HG03159 (cell line): ENCODE results near the gene NPHP3.
"Not testable (repeated sequence)": the region's sequence is repeated elsewhere in the genome, so short reads cannot be mapped to it uniquely, and the experiment has no call there.

Experiments
- ATAC-seq: cut with Tn5 transposase; IDR thresholded peaks from one replicate; pipeline ENCODE4 v1.9.1; 2021; ENCODE audit warnings: mild to moderate bottlenecking, moderate library complexity; ENCODE audit not compliant: unreplicated experiment

The NPHP3 gene

DNA sequence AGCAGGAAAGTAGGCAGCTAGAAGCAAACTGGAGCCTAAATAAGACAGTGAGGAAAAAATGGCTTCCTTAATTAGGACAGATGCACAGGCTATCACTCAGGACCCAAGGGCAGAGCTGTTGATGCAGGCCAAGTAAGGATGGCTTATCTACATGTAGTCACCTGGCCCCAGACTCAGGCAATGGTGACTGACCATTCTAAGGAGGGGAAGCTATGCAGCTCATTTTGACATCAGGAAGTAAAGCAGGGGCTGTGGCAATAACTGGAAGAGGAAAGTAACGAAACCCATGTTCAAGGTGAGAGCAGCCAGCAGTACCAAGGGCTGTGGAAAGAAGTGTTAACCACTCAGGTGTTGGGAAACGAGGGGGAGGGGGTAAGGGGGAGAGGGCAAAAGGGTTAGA, 78.8 kb downstream of the NPHP3 start:
- ATAC-seq: no peak

DNA sequence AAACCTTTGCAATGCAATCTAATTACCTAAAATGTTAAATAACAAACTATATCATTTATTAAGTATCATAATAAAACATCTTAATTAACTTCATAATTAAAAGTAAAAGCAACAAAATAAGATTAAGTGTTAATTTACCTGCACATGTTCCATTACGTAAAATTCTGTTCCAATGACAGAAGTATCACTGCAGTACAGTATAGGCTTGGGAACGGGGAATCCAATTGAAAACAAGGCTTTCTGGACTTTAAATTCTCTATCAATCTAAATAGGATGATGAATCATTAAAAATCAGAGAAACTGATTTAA, 79.7 kb downstream of the NPHP3 start:
- no peak for ATAC-seq

DNA sequence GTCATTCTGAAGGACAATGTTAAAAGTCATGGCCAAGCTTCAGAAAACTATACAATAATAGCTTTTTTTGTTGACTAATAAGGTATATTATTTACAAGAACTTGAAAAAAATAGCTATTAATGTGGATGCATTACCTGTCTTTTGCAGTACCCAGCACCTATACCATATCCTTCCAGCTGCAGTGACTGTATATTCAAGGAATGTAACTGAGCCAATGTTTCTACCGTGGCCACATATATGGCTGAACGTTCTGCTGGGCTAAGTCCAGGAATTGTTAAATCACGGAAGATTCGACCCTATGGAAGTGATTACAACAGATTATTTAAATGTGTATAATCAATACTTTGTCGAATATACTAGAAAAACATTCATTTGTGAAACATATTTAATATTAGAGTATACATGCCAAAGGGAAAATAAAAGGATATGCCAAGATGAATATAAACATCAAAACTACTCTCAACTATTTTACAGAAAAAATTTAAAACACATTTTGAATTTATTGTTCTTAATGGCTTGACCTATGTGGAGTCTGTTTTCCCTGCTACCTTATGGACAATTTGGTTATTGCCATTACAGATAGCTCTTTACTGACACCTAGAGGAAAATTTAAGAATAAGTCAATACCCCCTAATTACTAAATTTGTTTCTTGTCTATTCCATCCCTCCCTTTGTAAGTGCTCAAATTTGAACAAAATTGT, 80.2 kb downstream of the NPHP3 start:
- ATAC-seq: no peak

DNA sequence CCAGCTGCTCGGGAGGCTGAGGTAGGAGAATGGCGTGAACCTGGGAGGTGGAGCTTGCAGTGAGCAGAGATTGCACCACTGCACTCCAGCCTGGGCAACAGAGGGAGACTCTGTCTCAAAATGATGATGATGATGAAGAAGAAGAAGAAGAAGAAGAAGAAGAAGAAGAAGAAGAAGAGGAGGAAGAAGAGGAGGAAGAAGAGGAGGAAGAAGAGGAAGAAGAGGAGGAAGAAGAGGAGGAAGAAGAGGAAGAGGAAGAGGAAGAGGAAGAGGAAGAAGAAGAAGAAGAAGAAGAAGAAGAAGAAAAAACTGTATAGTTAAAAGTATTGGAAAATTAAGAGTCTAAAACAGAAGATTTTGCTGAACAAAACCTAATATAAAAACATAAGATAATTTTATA, 80.8 kb downstream of the NPHP3 start:
- ATAC-seq: not testable (repeated sequence)

DNA sequence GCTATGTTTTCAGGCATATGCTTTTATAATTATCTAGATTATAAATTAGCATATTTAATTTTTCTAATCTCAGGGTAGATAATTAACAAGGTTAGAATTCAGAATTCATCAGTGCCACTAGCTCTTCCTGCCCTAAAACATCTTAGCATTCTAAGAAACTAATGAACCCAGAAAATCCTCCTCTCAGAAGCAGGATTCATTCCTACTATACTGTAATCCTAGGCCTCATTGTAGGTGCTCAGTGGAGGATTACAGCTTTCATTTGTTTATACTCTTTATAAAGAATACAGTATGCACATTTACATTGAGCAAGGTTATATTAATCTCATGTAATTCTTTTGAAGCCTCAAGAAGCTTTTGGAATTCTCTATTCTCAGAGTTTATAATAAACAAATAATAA, 83.5 kb downstream of the NPHP3 start:
- no peak for ATAC-seq

DNA sequence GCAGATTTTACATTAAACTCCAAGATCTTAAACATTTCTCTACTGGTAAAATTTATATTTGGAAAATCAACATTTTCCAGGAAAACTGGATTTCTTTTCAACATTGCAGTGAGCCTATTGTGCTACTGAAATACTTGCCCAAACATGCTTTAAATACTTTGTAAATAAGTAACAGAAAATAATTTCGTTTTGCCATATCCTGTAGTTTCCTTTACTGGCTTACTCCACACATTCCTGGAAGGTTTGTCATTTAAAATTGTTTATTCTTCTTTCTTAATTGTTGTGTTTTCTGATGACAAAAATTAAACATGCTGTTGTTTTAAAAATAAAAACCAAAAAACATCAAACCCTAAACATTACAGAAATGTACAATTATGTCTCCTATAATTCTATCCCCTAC, 84.6 kb downstream of the NPHP3 start:
- ATAC-seq: no peak

DNA sequence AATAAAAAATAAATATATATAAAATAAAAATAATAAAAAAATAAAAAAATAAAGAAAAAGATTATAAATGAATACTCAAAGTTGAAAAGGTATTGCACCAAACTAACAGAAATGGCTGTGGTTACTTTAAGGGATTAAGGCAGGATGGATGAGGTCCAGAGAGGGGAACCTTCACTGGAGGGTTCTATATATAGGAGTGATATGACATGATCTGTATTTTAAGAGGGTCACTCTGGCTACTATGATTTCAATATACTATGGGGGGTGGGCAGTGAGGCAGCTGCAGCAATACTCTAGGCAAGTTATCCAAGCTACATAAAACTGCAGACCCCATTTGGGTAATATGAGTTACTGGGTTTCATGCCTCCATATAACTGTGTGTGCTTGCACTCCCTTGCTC, 87.2 kb downstream of the NPHP3 start:
- ATAC-seq: no peak
